Bronchial epithelial cell (primary cell): Measurements from ENCODE around the gene BRAT1. TPM values are rescaled to one million over a fixed set of nuclear protein-coding genes. Genes with fewer than 3 reads are reported as not detected.

Experiments used
- DNase-seq: peaks from one replicate; pipeline ENCODE4 v3.0.0-alpha.2; 2010; ENCODE audit warnings: low read depth
- FAIRE-seq: peaks from 2 replicates; lab custom pipeline; 2011; peaks lifted over from hg19 to GRCh38; lab: Jason Lieb, UNC
- H3K27me3 ChIP-seq: 2 replicates; pipeline ENCODE4 v1.5.1; 2011; ENCODE audit warnings: low read length; ENCODE audit not compliant: control insufficient read depth, insufficient read depth
- H3K36me3 ChIP-seq: 2 replicates; pipeline ENCODE4 v1.5.1; 2011; ENCODE audit warnings: low read length; ENCODE audit not compliant: control insufficient read depth, insufficient read depth
- H3K4me3 ChIP-seq: 2 replicates; pipeline ENCODE4 v1.5.1; 2011; ENCODE audit warnings: mild to moderate bottlenecking, low read depth, low read length, control low read depth
- CTCF ChIP-seq: IDR thresholded peaks from 2 replicates; pipeline ENCODE4 v1.5.1; 2011; ENCODE audit warnings: mild to moderate bottlenecking, moderate library complexity, low read length, control low read depth, inconsistent platforms; ENCODE audit not compliant: insufficient read depth, severe bottlenecking
- total RNA-seq: library from RNA; depleted of rRNA; stranded (reverse); fragments of >200 nt; gene quantifications from 2 replicates; pipeline ENCODE4 v1.2.1, GENCODE V29; 2014

BRAT1 gene
- total RNA-seq, 1 donor from 2014 or later: 12.1 TPM

- H3K36me3 ChIP-seq: peaks cover 8% of the 10 kb centered on the region
- no peaks in the 10 kb centered on the region for H3K27me3 ChIP-seq
- DNase-seq (peak; percentile 35), FAIRE-seq (no peak)
- TF ChIP-seq CTCF: no peak
- no peak overlapping the region for H3K4me3 ChIP-seq
Observed at GRCh38 chr7:2530071-2530987, 25.0 kb downstream of the BRAT1 start.

GRCh38 chr7:2529161-2530070, 25.9 kb downstream of the BRAT1 start:
- no peak overlapping the region for H3K4me3 ChIP-seq
- no peaks in the 10 kb centered on the region for H3K27me3 ChIP-seq
- peaks cover 8% of the 10 kb centered on the region for H3K36me3 ChIP-seq
- no peak for TF ChIP-seq CTCF
- no peak for DNase-seq
- FAIRE-seq: no peak

GRCh38 chr7:2528481-2529095, 26.7 kb downstream of the BRAT1 start:
- FAIRE-seq: peak; percentile 23
- no peak for DNase-seq
- no peak for TF ChIP-seq CTCF
- H3K36me3 ChIP-seq: peaks cover 8% of the 10 kb centered on the region
- no peak overlapping the region for H3K4me3 ChIP-seq
- no peaks in the 10 kb centered on the region for H3K27me3 ChIP-seq

- Histone ChIP-seq H3K27me3 (no peaks in the 10 kb centered on the region), H3K4me3 (no peak overlapping the region), H3K36me3 (peaks cover 8% of the 10 kb centered on the region)
- no peak for FAIRE-seq
- DNase-seq: peak; percentile 68
- TF ChIP-seq CTCF: no peak
Observed at GRCh38 chr7:2527505-2528467, 27.5 kb downstream of the BRAT1 start.
